ENCODE measurements around the gene RPS6KA3.
"Not testable (repeated sequence)": the region's sequence is repeated elsewhere in the genome, so short reads cannot be mapped to it uniquely, and the experiment has no call there.

Gene RPS6KA3

GRCh38 chrX:20265221-20265725 is 1.4 kb downstream of the RPS6KA3 start:
- DNase-seq (ENCODE audit: low read depth in 2 of 2) = peak in 1 of 2 donors; percentile 28

- no peak for DNase-seq (ENCODE audit: low read depth in 2 of 2)
Measured at GRCh38 chrX:20263474-20263873, 3.2 kb downstream of the RPS6KA3 start.

GRCh38 chrX:20260885-20261284 is 5.8 kb downstream of the RPS6KA3 start:
- no peak for DNase-seq (ENCODE audit: low read depth in 2 of 2)

GRCh38 chrX:20254712-20255299 is 11.9 kb downstream of the RPS6KA3 start:
- DNase-seq (ENCODE audit: low read depth in 2 of 2) = no peak

GRCh38 chrX:20253232-20253543 is 13.5 kb downstream of the RPS6KA3 start:
- no peak for DNase-seq (ENCODE audit: low read depth in 2 of 2)

GRCh38 chrX:20252381-20253231 is 14.1 kb downstream of the RPS6KA3 start:
- DNase-seq (ENCODE audit: low read depth in 2 of 2) = peak in 1 of 2 donors; percentile 46

GRCh38 chrX:20251691-20252090 is 15.0 kb downstream of the RPS6KA3 start:
- no peak for DNase-seq (ENCODE audit: low read depth in 2 of 2)

GRCh38 chrX:20250146-20250545 is 16.6 kb downstream of the RPS6KA3 start:
- not testable (repeated sequence) for DNase-seq (ENCODE audit: low read depth in 2 of 2)

- no peak for DNase-seq (ENCODE audit: low read depth in 2 of 2)
Measured at GRCh38 chrX:20248592-20249192, 18.0 kb downstream of the RPS6KA3 start.

GRCh38 chrX:20244931-20245330 is 21.8 kb downstream of the RPS6KA3 start:
- DNase-seq (ENCODE audit: low read depth in 2 of 2) = no peak

GRCh38 chrX:20240201-20240600 is 26.5 kb downstream of the RPS6KA3 start:
- DNase-seq (ENCODE audit: low read depth in 2 of 2) = no peak

- DNase-seq (ENCODE audit: low read depth in 2 of 2) = no peak
Measured at GRCh38 chrX:20237864-20238263, 28.8 kb downstream of the RPS6KA3 start.

- DNase-seq (ENCODE audit: low read depth in 2 of 2) = no peak
Measured at GRCh38 chrX:20235755-20236154, 31.0 kb downstream of the RPS6KA3 start.

GRCh38 chrX:20233336-20233735 is 33.4 kb downstream of the RPS6KA3 start:
- DNase-seq (ENCODE audit: low read depth in 2 of 2) = no peak

- DNase-seq (ENCODE audit: low read depth in 2 of 2) = no peak
Measured at GRCh38 chrX:20231598-20231997, 35.1 kb downstream of the RPS6KA3 start.

- no peak for DNase-seq (ENCODE audit: low read depth in 2 of 2)
Measured at GRCh38 chrX:20230406-20230805, 36.3 kb downstream of the RPS6KA3 start.

GRCh38 chrX:20229155-20229554 is 37.6 kb downstream of the RPS6KA3 start:
- no peak for DNase-seq (ENCODE audit: low read depth in 2 of 2)

- DNase-seq (ENCODE audit: low read depth in 2 of 2) = no peak
Measured at GRCh38 chrX:20228245-20228644, 38.5 kb downstream of the RPS6KA3 start.

GRCh38 chrX:20227116-20227515 is 39.6 kb downstream of the RPS6KA3 start:
- no peak for DNase-seq (ENCODE audit: low read depth in 2 of 2)

- no peak for DNase-seq (ENCODE audit: low read depth in 2 of 2)
Measured at GRCh38 chrX:20225488-20225833, 41.2 kb downstream of the RPS6KA3 start.

GRCh38 chrX:20224814-20225487 is 41.8 kb downstream of the RPS6KA3 start:
- DNase-seq (ENCODE audit: low read depth in 2 of 2) = no peak

- no peak for DNase-seq (ENCODE audit: low read depth in 2 of 2)
Measured at GRCh38 chrX:20221902-20222301, 44.8 kb downstream of the RPS6KA3 start.

Measured in stimulated activated CD8-positive, alpha-beta memory T cell treated with anti-CD3 and anti-CD28 coated beads, Interleukin-2, amount 100 ng/mL, for 1 hour (primary cell).